ENCODE results near the gene GFRA1.

GFRA1 gene

GRCh38 chr10:116286626-116287200, 13.7 kb upstream of the GFRA1 start:
- Histone ChIP-seq H2AFZ (no peak overlapping the region), H3K27ac (no peak overlapping the region), H3K79me2 (no peaks in the 10 kb centered on the region), H3K9me3 (ENCODE audit: control insufficient read depth, low read length) (no peaks in the 10 kb centered on the region), H3K36me3 (ENCODE audit: control insufficient read depth, insufficient read depth, low read length) (no peaks in the 10 kb centered on the region), H3K27me3 (ENCODE audit: control insufficient read depth, insufficient read depth, low read length) (no peaks in the 10 kb centered on the region), H3K9ac (no peak overlapping the region), H3K4me3 (ENCODE audit: low read depth, low read length) (no peak overlapping the region), H3K4me2 (ENCODE audit: low read length) (no peak overlapping the region), H3K4me1 (no peaks in the 10 kb centered on the region)
- TF ChIP-seq, protein P1, sequence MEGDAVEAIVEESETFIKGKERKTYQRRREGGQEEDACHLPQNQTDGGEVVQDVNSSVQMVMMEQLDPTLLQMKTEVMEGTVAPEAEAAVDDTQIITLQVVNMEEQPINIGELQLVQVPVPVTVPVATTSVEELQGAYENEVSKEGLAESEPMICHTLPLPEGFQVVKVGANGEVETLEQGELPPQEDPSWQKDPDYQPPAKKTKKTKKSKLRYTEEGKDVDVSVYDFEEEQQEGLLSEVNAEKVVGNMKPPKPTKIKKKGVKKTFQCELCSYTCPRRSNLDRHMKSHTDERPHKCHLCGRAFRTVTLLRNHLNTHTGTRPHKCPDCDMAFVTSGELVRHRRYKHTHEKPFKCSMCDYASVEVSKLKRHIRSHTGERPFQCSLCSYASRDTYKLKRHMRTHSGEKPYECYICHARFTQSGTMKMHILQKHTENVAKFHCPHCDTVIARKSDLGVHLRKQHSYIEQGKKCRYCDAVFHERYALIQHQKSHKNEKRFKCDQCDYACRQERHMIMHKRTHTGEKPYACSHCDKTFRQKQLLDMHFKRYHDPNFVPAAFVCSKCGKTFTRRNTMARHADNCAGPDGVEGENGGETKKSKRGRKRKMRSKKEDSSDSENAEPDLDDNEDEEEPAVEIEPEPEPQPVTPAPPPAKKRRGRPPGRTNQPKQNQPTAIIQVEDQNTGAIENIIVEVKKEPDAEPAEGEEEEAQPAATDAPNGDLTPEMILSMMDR (IDR thresholded peaks at IDR 0.05) = no peak

DNA sequence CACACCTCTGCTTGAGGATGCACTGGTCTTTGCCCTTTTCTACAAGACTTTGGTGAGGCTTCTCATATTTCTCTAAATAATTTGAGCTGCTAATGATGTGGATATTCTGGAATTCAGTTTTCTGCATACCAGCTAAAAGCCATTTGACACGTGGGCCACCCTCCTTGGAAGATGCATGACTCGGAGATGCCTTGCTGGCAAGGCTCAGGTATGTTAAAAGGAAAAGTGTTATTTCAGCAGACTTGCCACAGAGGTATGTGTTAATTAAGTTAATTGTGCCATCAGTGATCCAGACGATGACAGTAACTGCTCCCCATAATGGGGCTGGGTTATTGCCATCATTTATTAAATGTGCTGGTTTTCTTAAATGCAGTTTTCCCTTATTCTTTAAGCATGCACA, 8.8 kb upstream of the GFRA1 start:
- H3K4me1 ChIP-seq = no peaks in the 10 kb centered on the region

DNA sequence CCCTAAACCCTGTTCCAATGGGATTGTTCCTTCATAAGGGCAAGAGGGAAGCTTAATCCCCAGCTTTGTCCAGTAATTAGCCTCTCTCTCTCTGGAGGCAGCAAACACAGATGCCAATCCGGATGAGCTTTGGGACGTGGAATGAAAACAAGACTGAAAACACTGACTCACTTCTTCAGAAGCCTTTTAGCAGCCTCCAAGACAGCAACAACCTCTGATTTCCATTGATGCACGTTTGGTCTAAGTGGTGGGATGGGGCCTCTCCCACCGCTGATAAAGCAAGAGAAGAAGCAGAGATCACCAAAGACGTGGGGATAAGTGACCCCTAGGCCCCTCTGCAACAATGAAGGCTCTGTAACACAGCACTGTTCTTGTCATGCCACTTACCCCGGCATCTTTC, 5.8 kb upstream of the GFRA1 start:
- Histone ChIP-seq H3K27ac (no peak overlapping the region), H3K79me2 (no peaks in the 10 kb centered on the region)
- TF ChIP-seq, protein P1 (IDR thresholded peaks at IDR 0.05) = no peak

More for the DNA sequence above, 8.8 kb upstream of the GFRA1 start:
- H3K9ac ChIP-seq = no peak overlapping the region
- no peak overlapping the region for H3K4me2 ChIP-seq (ENCODE audit: low read length)
- TF ChIP-seq, protein P1 (IDR thresholded peaks at IDR 0.05) = no peak
- no peaks in the 10 kb centered on the region for H3K36me3 ChIP-seq (ENCODE audit: control insufficient read depth, insufficient read depth, low read length)
- H3K4me3 ChIP-seq (ENCODE audit: low read depth, low read length) = no peak overlapping the region
- no peak overlapping the region for H2AFZ ChIP-seq
- H3K27me3 ChIP-seq (ENCODE audit: control insufficient read depth, insufficient read depth, low read length) = no peaks in the 10 kb centered on the region
- H3K79me2 ChIP-seq = no peaks in the 10 kb centered on the region
- no peak overlapping the region for H3K27ac ChIP-seq
- H3K9me3 ChIP-seq (ENCODE audit: control insufficient read depth, low read length) = no peaks in the 10 kb centered on the region

DNA sequence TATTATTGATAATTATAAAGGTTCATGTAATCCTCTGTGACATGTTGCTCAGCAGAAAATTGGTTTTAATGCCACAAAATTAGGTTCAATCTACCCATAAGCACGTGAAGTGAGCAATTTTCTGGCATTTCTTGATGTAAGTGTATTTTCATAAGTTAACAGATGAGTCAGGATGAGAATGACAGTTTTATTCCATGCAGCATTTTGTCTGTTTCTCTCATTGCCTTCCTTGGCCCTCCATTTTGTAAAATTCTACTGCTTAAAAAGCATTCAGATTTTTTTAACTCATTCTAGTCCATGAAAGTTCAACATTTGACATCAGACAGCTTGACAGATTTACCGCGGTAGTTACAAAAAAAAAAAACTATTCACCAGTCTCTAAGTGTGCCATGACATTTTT, 4.0 kb upstream of the GFRA1 start:
- Histone ChIP-seq H3K4me3 (ENCODE audit: low read depth, low read length) (no peak overlapping the region), H3K79me2 (no peaks in the 10 kb centered on the region), H3K4me1 (peaks cover 6% of the 10 kb centered on the region), H3K4me2 (ENCODE audit: low read length) (no peak overlapping the region), H3K27me3 (ENCODE audit: control insufficient read depth, insufficient read depth, low read length) (no peaks in the 10 kb centered on the region), H3K36me3 (ENCODE audit: control insufficient read depth, insufficient read depth, low read length) (no peaks in the 10 kb centered on the region), H3K27ac (no peak overlapping the region), H3K9ac (no peak overlapping the region), H3K9me3 (ENCODE audit: control insufficient read depth, low read length) (no peaks in the 10 kb centered on the region), H2AFZ (no peak overlapping the region)
- TF ChIP-seq, protein P1 (IDR thresholded peaks at IDR 0.05) = no peak

More for the DNA sequence above, 5.8 kb upstream of the GFRA1 start:
- no peak overlapping the region for H3K4me3 ChIP-seq (ENCODE audit: low read depth, low read length)
- no peaks in the 10 kb centered on the region for H3K36me3 ChIP-seq (ENCODE audit: control insufficient read depth, insufficient read depth, low read length)
- H3K4me2 ChIP-seq (ENCODE audit: low read length) = no peak overlapping the region
- H3K27me3 ChIP-seq (ENCODE audit: control insufficient read depth, insufficient read depth, low read length) = no peaks in the 10 kb centered on the region
- H3K4me1 ChIP-seq = peaks cover 6% of the 10 kb centered on the region
- H3K9ac ChIP-seq = no peak overlapping the region
- H2AFZ ChIP-seq = no peak overlapping the region
- H3K9me3 ChIP-seq (ENCODE audit: control insufficient read depth, low read length) = no peaks in the 10 kb centered on the region
